ENCODE measurements around the gene ZNF778. TPM values are rescaled to one million over a fixed set of nuclear protein-coding genes. Genes with fewer than 3 reads are reported as not detected.

The ZNF778 gene
- total RNA-seq, 1 donor from 2014 or later, result 8.1 TPM

- Mint-ChIP-seq H3K4me3 (no peak overlapping the region), H3K27ac (no peak overlapping the region), H3K9me3 (no peaks in the 10 kb centered on the region), H3K27me3 (ENCODE audit: insufficient read depth) (no peaks in the 10 kb centered on the region), H3K4me1 (ENCODE audit: low read depth) (no peaks in the 10 kb centered on the region), H3K36me3 (ENCODE audit: low read depth) (no peaks in the 10 kb centered on the region)
- intact Hi-C loops (cut with micrococcal nuclease), result loop anchor here (1.0 kb wide), 4 partner anchors 8 to 54 kb away; partner anchors contain the start of gene CDH15
- no peak for DNase-seq (ENCODE audit: low spot score)
These were observed 23.8 kb upstream of the ZNF778 start for GRCh38 chr16:89193576-89194293.

DNA sequence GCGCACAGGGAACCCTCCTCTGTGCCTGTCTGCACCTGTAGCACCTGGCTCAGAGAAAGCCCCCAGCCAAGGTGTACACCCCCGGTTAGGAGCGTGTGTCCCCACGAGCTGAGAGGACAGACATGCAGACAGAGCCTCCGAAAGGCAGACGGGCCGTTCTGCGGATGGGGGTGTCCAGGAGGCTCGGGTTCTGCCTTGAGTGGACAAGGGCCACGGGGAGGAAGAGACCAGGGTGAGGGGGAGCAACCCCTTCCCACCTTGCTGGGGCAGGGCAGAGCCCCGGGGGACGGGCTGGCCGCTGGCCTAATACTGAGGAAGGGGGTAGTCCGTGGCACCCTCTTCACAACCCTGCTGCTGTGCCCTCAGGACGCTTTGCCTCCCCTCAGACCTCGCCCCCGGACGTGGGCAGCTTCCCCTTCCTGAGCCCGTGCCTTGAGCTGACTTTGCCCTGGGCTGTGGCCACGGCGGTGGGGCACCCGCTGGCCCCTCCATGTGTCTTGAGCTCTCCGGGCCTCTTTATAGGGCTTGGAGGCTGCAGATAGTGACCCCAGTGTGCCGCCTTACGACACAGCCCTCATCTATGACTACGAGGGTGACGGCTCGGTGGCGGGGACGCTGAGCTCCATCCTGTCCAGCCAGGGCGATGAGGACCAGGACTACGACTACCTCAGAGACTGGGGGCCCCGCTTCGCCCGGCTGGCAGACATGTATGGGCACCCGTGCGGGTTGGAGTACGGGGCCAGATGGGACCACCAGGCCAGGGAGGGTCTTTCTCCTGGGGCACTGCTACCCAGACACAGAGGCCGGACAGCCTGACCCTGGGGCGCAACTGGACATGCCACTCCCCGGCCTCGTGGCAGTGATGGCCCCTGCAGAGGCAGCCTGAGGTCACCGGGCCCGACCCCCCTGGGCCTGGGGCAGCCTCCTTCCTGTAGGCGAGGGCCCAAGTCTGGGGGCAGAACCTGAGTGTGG is 22.9 kb upstream of the ZNF778 start:
- DNase-seq (ENCODE audit: low spot score), result no peak

GRCh38 chr16:89195521-89196171 is 21.9 kb upstream of the ZNF778 start:
- Mint-ChIP-seq H3K4me3 (no peak overlapping the region), H3K9me3 (no peaks in the 10 kb centered on the region), H3K27me3 (ENCODE audit: insufficient read depth) (peaks cover 9% of the 10 kb centered on the region), H3K36me3 (ENCODE audit: low read depth) (no peaks in the 10 kb centered on the region), H3K27ac (no peak overlapping the region), H3K4me1 (ENCODE audit: low read depth) (no peaks in the 10 kb centered on the region)
- no peak for DNase-seq (ENCODE audit: low spot score)
- intact Hi-C loops (cut with micrococcal nuclease), result no loop called here

More for the DNA sequence above, 22.9 kb upstream of the ZNF778 start:
- H3K27me3 Mint-ChIP-seq (ENCODE audit: insufficient read depth), result no peaks in the 10 kb centered on the region
- no peak overlapping the region for H3K27ac Mint-ChIP-seq
- intact Hi-C loops (cut with micrococcal nuclease), result no loop called here
- no peak overlapping the region for H3K4me3 Mint-ChIP-seq
- H3K4me1 Mint-ChIP-seq (ENCODE audit: low read depth), result no peaks in the 10 kb centered on the region
- no peaks in the 10 kb centered on the region for H3K36me3 Mint-ChIP-seq (ENCODE audit: low read depth)
- no peaks in the 10 kb centered on the region for H3K9me3 Mint-ChIP-seq

DNA sequence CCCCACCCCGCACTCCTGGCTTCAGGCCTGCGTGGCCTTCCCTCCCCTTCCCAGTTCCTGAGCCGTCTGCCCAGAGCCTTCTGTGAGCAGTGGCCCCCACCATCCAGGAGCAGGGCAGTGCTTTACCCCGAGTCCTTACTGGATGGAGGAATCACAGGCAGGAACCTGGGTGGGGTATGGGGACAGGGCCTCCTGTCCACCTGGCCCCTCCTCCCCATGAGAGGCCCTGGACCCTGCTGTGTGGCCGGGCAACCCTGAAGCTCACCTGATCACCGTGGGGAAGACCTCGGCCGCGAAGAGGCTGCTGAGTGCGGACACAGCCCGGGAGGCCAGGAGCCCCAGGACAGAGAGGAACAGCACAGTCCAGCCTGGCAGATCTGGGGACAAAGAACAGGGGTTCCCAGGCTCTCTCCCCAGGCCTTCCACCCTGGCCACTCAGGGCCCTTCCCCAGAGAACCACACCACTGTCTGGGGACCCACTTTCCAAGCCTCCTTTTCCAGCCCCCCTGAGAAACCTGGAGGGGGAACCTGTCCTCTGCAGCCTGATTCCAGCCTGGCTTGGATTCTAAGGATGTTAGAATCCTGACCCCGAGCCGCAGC is 20.4 kb upstream of the ZNF778 start:
- no peak for DNase-seq (ENCODE audit: low spot score)
- Mint-ChIP-seq H3K4me3 (no peak overlapping the region), H3K9me3 (no peaks in the 10 kb centered on the region), H3K27me3 (ENCODE audit: insufficient read depth) (peaks cover 10% of the 10 kb centered on the region), H3K27ac (no peak overlapping the region), H3K36me3 (ENCODE audit: low read depth) (no peaks in the 10 kb centered on the region), H3K4me1 (ENCODE audit: low read depth) (no peaks in the 10 kb centered on the region)
- intact Hi-C loops (cut with micrococcal nuclease), result no loop called here

DNA sequence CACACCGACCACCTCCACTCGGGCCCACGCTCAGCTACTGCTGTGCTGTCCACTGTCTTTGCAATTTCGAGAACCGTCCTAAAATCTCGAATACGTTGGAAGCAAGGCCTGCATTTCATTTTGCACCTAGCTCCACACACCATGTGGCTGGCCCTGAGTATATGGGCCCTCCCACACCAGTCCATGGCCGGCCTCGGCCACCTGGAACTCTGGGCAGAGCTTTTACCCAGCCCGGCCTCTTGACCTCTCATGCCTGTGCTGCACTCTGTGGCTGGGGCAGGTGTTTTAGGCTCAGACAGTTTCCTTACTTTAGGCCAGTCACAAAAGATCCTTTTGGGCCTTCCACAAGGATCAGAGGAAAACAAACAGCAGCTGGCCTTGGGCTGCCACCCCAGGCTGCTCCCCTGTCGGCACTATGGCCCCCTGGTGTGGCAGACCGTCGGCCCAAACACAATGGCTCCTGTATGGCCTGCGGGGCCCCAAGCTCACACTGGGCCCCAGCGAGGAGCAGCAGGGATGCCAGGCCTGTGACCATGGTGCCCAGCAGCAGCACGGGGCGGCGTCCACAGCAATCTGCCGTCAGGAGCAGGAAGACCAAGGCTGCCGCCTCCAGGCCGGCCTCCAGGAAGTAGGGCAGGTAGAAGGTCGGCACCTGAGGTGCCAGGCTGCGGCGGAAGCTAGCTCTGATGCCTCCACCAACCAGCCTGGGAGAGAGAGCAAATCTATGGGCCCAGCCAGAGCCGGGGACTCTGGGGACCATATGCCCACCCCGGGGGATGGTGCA is 19.7 kb upstream of the ZNF778 start:
- no peaks in the 10 kb centered on the region for H3K9me3 Mint-ChIP-seq
- no peak for DNase-seq (ENCODE audit: low spot score)
- no peak overlapping the region for H3K4me3 Mint-ChIP-seq
- H3K27ac Mint-ChIP-seq, result no peak overlapping the region
- H3K27me3 Mint-ChIP-seq (ENCODE audit: insufficient read depth), result peaks cover 14% of the 10 kb centered on the region
- no peaks in the 10 kb centered on the region for H3K4me1 Mint-ChIP-seq (ENCODE audit: low read depth)
- no peaks in the 10 kb centered on the region for H3K36me3 Mint-ChIP-seq (ENCODE audit: low read depth)
- intact Hi-C loops (cut with micrococcal nuclease), result no loop called here

DNA sequence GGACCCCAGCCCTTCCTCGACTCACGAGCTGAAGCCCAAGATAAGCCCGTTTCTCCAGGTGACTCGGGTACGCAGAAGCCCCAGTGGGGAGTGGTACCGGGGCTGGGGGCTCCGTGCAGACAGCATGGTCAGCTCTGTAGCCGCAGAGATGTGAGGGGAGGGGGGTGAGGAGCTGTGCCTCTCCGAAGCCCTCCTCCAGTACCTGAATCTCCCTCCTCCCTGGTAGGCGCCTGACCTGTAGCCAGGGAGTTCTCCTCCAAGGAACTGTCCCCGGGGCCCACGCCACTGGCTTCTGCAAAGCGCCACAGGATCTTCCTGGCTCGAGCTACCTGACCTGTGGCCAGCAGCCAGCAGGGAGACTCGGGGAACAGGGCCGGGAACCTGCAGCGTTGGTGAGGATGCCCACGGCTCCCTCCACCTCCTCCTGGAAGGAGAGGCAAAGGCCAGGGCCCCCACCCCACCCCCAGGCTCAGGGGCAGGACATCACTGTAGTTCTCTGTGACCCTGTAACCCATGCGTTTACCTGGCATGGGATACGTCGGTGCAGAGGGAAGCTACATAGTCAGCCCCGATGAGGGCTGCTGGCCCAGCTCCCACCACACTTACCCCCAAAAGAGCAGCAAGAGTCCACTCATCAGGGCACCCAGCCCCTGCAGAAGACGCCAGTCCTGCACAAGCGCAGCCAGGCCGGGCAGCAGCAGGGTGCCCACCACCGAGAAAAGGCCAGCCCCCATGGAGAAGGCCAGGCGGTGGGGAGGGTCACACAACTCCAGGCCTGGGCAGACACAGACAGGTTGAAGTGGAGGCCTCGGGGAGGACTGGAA is 18.9 kb upstream of the ZNF778 start:
- H3K27ac Mint-ChIP-seq, result no peak overlapping the region
- H3K4me1 Mint-ChIP-seq (ENCODE audit: low read depth), result no peaks in the 10 kb centered on the region
- intact Hi-C loops (cut with micrococcal nuclease), result no loop called here
- no peaks in the 10 kb centered on the region for H3K36me3 Mint-ChIP-seq (ENCODE audit: low read depth)
- H3K27me3 Mint-ChIP-seq (ENCODE audit: insufficient read depth), result peaks cover 22% of the 10 kb centered on the region
- DNase-seq (ENCODE audit: low spot score), result no peak
- H3K4me3 Mint-ChIP-seq, result no peak overlapping the region
- H3K9me3 Mint-ChIP-seq, result no peaks in the 10 kb centered on the region

GRCh38 chr16:89199241-89200123 is 18.0 kb upstream of the ZNF778 start:
- Mint-ChIP-seq H3K4me1 (ENCODE audit: low read depth) (no peaks in the 10 kb centered on the region), H3K27me3 (ENCODE audit: insufficient read depth) (peaks cover 30% of the 10 kb centered on the region), H3K4me3 (peak overlapping the region; percentile 22), H3K36me3 (ENCODE audit: low read depth) (no peaks in the 10 kb centered on the region), H3K9me3 (no peaks in the 10 kb centered on the region), H3K27ac (no peak overlapping the region)
- intact Hi-C loops (cut with micrococcal nuclease), result loop anchor here (2.0 kb wide), 2 partner anchors 17 to 47 kb away; partner anchors contain the start of gene ZNF778
- DNase-seq (ENCODE audit: low spot score), result no peak

- intact Hi-C loops (cut with micrococcal nuclease), result loop anchor here (2.0 kb wide), 2 partner anchors 17 to 47 kb away; partner anchors contain the start of gene ZNF778
- Mint-ChIP-seq H3K27me3 (ENCODE audit: insufficient read depth) (peaks cover 36% of the 10 kb centered on the region), H3K4me1 (ENCODE audit: low read depth) (no peaks in the 10 kb centered on the region), H3K9me3 (no peaks in the 10 kb centered on the region), H3K27ac (no peak within 1 kb of the TSS), H3K4me3 (peak within 1 kb of the TSS; percentile 45), H3K36me3 (ENCODE audit: low read depth) (no peaks in the 10 kb centered on the region)
- DNase-seq (ENCODE audit: low spot score), result no peak
These were observed 17.2 kb upstream of the ZNF778 start, which contains the start of gene SLC22A31 for GRCh38 chr16:89200124-89200849. Gene SLC22A31, minus strand, starts transcription at chr16:89200537. Its CDS starts 36 bp downstream, at chr16:89200501.

DNA sequence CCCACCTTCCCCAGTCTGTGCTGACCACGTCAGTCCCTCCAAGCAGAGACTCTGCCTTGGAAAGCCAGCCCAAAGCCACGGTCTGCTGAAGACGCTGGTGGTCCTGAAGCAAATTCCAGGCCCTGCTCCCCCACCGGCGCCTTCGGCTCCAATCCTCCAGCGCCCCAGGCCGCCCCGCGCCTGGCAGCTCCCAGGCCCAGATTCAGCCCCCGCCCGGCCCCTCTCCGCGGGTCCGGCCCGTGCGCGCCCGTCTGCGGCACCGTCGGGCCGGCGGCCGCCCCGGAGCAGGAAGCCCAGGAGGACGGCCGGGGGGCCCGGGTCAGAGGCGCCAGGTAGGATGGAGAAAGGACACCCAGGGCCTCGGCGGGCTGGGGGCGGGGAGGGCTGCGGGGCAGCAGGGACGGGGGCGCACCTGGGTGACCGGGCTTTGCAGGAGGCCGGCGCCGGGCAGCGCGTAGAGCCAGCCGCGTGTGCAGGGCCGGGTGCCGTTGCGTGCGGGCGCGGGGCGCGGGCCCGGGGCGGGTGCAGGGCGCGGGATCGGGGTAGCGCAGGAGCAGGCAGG is 16.6 kb upstream of the ZNF778 start:
- Mint-ChIP-seq H3K9me3 (no peaks in the 10 kb centered on the region), H3K4me1 (ENCODE audit: low read depth) (no peaks in the 10 kb centered on the region), H3K4me3 (peak overlapping the region; percentile 45), H3K36me3 (ENCODE audit: low read depth) (no peaks in the 10 kb centered on the region), H3K27me3 (ENCODE audit: insufficient read depth) (peaks cover 36% of the 10 kb centered on the region), H3K27ac (no peak overlapping the region)
- no peak for DNase-seq (ENCODE audit: low spot score)
- intact Hi-C loops (cut with micrococcal nuclease), result loop anchor here (1.0 to 2.0 kb wide), 4 partner anchors 8 to 46 kb away; partner anchors contain the start of genes CDH15 and ZNF778
